Hypothalamus (tissue), 51 donors: ENCODE data around the gene RNF146.
A peak's percentile ranks its signal among the peaks of the same experiment; 100 is the strongest.
"Not testable (repeated sequence)": the region's sequence is repeated elsewhere in the genome, so short reads cannot be mapped to it uniquely, and the experiment has no call there.

ENCODE experiments used
- DNase-seq, 51 donors: peaks; one replicate each; lab custom pipeline; 2025; lab: John Stamatoyannopoulos, UW

RNF146 gene

GRCh38 chr6:127266178-127266891 is at the start of gene RNF146:
Gene RNF146, plus strand, starts transcription at chr6:127266864. Its CDS starts 13,475 bp downstream, at chr6:127280339.
- DNase-seq: peak in 48 of 51 donors; percentile 51 to 99 (median 82)

GRCh38 chr6:127219869-127220268 is 46.8 kb upstream of the RNF146 start:
- no peak for DNase-seq

DNA sequence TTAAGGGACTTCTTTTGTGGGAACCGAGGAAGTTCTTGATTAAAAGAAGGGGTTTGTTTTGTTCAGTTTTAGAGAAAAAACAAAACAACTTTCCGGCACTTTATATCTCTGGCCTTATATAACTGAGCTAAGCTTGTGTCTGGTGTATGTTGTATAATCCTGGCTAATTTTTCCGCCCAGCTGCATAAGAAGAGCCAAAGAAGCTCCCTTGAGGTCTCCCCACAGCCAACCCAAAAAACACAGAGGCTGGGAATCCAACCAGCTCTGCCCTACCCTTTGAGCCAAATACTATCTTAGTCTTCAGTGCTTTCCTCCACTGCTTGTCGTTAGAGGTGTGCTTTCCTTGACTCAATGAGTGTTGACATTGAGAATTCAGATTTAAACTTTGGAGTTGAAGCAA is 45.5 kb upstream of the RNF146 start:
- no peak for DNase-seq

- no peak for DNase-seq
These were observed 44.2 kb upstream of the RNF146 start for GRCh38 chr6:127222418-127222817.

- DNase-seq: no peak
These were observed 41.2 kb upstream of the RNF146 start for GRCh38 chr6:127225497-127225896.

DNA sequence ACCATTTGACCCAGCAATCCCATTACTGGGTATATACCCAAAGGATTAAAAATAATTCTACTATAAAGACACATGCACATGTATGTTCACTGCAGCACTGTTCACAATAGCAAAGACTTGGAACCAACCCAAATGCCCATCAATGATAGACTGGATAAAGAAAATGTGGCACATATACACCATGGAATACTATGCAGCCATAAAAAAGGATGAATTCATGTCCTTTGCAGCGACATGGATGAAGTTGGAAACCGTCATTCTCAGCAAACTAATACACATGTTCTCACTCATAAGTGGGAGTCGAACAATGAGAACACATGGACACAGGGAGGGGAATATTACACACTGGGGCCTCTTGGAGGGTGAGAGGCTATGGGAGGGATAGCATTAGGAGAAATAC is 32.8 kb upstream of the RNF146 start:
- not testable (repeated sequence) for DNase-seq

DNA sequence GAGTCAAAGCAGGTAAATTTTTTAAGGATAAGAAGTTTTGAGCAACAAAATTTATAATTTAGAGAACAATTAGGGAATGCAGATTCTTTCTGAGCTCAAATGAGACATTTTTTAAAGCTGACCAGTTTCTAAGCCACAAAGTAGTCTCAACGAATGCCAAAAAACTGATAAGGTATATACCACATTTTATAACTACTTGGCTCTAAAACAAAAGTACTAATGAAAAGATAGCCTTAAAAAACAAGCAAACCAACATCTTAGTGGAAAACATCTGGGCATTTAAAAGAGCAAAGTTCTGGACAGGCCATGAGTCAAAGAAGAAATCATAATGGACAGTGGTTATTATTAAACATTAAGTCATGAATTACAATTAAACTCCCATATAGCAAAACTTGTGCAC is 23.2 kb upstream of the RNF146 start:
- DNase-seq: no peak

DNA sequence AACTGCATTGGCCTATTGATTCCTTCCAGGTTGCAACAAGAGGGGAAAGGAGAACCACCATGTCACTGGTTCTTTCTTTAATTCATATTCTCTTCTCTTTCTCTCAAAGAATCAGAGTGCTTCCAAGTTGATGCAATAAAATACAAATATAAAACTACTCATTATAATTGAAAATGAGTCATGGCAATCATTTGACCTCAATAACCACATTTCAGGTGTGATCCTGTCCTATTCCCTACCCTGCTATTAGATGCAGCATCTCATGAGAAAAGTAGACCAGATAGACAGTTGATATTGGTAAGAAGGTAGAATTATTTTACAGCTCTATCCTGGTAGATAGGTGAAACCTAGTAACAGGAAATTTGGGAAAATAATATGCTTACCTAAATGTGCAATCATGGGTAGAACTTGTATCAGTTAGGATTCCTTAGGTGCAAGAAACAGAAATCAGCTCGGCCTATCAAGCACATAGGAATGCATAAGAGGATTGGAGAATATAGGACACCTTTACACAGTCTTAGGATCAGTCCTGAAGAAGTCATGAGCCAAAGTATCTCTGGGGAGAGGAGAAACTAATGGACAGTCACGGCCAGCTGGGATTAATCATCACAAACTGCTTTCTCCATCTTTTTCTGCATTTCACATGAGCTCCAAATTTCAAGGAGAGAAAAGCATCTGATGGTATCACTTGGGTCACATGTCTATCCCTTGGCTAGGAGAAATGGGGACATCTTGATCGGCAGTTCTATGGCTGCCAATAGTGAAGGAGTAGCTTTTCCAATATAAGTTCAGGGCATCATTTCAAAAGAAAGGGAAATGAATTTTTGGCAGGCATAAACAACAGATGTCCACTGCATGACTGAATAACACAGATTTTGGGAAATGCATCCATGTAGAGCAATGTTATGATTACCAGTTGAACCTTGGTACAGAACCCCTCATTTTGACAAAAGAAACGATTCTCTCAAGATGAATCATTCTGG is 19.3 kb upstream of the RNF146 start:
- DNase-seq: no peak

GRCh38 chr6:127249621-127250020 is 17.0 kb upstream of the RNF146 start:
- no peak for DNase-seq

DNA sequence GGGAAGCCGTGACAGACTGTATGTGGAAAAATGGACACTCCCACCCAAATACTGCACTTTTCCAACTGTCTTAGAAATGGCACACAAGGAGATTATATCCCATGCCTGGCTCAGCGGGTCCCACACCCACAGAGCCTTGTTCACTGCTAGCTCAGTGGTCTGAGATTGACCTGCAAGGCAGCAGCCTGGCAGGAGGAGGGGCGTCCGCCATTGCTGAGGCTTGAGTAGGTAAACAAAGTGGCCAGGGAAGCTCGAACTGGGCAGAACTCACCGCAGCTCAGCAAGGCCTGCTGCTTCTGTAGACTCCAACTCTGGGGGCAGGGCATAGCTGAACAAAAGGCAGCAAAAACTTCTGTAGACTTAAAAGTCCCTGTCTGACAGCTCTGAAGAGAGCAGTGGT is 11.4 kb upstream of the RNF146 start:
- DNase-seq: no peak

DNA sequence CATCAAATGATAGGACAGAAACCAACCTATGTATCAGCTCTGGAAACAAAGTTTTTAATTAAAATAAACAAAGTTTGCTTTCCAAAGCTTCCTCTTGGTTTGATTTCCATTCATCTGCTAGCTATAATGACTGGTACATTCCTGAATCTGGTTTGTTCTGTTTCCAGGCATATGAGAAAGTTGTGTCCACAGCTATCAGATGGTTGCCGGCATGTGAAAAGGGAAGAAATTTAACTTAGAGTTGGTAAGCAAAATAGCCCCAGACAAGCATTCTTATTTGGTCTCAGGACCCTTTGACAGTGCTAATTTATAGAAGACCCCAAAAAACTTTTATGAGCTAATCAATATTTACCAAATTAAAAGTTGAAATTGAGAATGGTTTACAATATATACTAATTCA is 3.8 kb upstream of the RNF146 start:
- DNase-seq: no peak

GRCh38 chr6:127263481-127263880 is 3.2 kb upstream of the RNF146 start:
- no peak for DNase-seq

GRCh38 chr6:127266892-127267645 is 405 bp downstream of the RNF146 start:
- peak in 44 of 51 donors; percentile 23 to 96 (median 70) for DNase-seq

DNA sequence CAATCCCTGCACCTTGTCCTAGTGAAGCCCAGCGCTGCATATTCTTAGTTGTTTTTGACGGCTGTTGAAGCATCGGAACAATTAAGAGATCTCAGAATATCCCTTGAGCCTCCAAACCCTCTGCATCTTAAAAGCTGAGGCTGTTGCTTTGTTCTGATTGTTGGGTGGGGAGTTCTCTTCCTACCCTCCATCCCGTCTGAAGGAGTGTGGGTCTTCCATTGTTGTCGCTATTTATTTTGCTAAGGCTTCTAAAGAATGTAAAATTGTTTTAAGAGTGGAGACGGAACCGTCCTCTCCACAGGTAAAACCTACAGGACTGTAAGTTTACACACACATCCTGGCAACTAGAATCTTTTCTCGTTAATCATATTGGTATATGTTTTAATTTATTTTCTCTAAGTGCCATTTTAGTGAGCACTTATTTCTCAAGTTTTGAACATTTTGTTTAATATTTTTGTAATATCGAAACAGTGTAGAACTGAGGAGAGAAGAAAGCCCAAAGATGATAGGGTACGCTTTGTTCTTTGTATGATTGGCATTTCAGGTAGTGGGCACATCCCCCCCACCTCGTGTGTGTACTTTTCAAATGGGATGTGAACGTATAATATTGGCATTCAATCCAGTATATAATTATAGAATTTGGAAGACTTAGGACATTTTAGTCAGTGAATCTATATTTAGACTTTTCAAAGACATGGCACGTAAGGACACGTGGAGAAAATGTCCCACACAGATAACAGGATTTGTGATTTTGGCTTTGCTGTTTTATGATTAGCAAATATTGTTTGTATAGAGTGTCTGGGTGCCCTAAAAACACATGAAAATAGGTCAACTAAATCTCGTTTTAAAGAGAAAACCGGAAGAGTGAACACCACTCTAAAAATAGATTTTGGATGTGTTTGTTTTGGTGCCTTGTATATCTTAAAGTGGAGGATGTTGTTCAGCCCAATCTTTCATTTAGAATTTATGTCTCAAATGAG is 1.3 kb downstream of the RNF146 start:
- DNase-seq: no peak

- no peak for DNase-seq
These were observed 5.9 kb downstream of the RNF146 start for GRCh38 chr6:127272576-127272975.

DNA sequence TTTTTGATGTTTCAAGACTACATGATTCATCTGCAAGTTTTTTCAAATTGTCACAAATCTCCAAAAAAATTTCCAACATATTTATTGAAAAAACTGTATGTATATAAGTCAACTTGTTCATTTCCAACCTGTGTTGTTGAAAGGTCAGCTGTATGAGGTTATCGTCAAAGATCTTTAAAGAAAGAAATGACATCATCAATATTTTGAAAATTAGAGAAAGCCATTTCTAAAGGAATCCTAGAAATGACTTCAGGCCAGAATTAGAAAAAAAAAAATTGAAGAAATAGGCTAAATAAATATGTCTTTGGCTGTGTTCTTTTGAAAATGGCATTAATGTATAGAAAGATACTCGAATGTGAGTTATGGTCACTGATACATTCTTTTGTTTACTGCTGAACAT is 6.8 kb downstream of the RNF146 start:
- no peak for DNase-seq

GRCh38 chr6:127276331-127276730 is 9.7 kb downstream of the RNF146 start:
- no peak for DNase-seq

- no peak for DNase-seq
These were observed 11.5 kb downstream of the RNF146 start for GRCh38 chr6:127277878-127278843.

DNA sequence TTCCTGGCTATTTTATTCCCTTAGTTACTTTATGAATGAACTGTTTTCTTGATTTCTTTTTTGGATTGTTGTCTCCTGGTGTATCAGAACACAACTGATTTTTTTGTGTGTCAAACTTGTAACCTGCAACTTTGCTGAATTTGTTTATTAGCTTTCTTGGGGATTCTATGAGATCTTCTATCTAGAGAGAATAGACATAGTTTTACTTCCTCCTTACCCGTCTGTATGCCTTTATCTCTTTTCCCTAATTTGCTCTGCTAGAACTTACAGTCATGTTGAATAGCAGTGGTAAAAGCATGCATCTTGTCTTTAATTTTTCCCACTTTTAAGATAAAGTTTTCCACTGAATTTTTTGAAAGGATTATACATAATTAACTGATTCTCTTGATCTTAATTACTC is 13.2 kb downstream of the RNF146 start:
- no peak for DNase-seq
